HepG2 (cell line): Measurements from ENCODE around the gene RIPK3. TPM values are rescaled to one million over a fixed set of nuclear protein-coding genes. Genes with fewer than 3 reads are reported as not detected.

Experiments
- CC2D1A ChIP-seq: sonication (generic); formaldehyde crosslinking; IDR thresholded peaks from 2 replicates; pipeline ENCODE4 v1.8.1; 2023; ENCODE audit warnings: mild to moderate bottlenecking, missing genetic modification reagents
- DPF2 ChIP-seq: sonication (generic); formaldehyde crosslinking; IDR thresholded peaks from 2 replicates; pipeline ENCODE4 v1.4.0; 2020; ENCODE audit warnings: mild to moderate bottlenecking, low read depth, missing genetic modification reagents, borderline replicate concordance
- GTF3A ChIP-seq: sonication (generic); formaldehyde crosslinking; conservative IDR thresholded peaks from 2 replicates; pipeline ENCODE4 v1.4.0; 2020; ENCODE audit warnings: mild to moderate bottlenecking, missing genetic modification reagents
- HMGXB4 ChIP-seq, 2 experiments: sonication (generic) in 1 of 2; formaldehyde crosslinking in 1 of 2; IDR thresholded peaks; 2 replicates each; pipeline versions ENCODE4 v1.4.0 to v1.6.1; 2018 to 2020; ENCODE audit warnings: missing genetic modification reagents in 2 of 2, borderline replicate concordance in 1 of 2, low read depth in 1 of 2, mild to moderate bottlenecking in 1 of 2, missing biosample characterization in 1 of 2
- HNF4A ChIP-seq: sonication (generic); formaldehyde crosslinking; IDR thresholded peaks from 2 replicates; pipeline ENCODE4 v1.4.0; 2020; ENCODE audit warnings: missing genetic modification reagents
- HOXA9 ChIP-seq: sonication (generic); formaldehyde crosslinking; IDR thresholded peaks from 2 replicates; pipeline ENCODE4 v1.8.1; 2022; ENCODE audit warnings: missing genetic modification reagents, mild to moderate bottlenecking, moderate library complexity, borderline replicate concordance
- KIAA2018 ChIP-seq: sonication (generic); formaldehyde crosslinking; IDR thresholded peaks from 2 replicates; pipeline ENCODE4 v1.5.0; 2020; ENCODE audit warnings: mild to moderate bottlenecking, missing genetic modification reagents, borderline replicate concordance
- MTA1 ChIP-seq: sonication (generic); formaldehyde crosslinking; IDR thresholded peaks from 2 replicates; pipeline ENCODE4 v1.4.0; 2020; ENCODE audit warnings: missing genetic modification reagents, mild to moderate bottlenecking, borderline replicate concordance
- PHF21A ChIP-seq: sonication (generic); formaldehyde crosslinking; IDR thresholded peaks from 2 replicates; pipeline ENCODE4 v1.5.0; 2020; ENCODE audit warnings: mild to moderate bottlenecking, missing genetic modification reagents
- TAF15 ChIP-seq: fragments of 200-400 bp; formaldehyde crosslinking; IDR thresholded peaks from one replicate; pipeline ENCODE4 v1.6.1; 2018; ENCODE audit warnings: mild to moderate bottlenecking, low read depth, low read length; ENCODE audit not compliant: poor library complexity, severe bottlenecking
- ZMAT3 ChIP-seq: sonication (generic); formaldehyde crosslinking; conservative IDR thresholded peaks from 2 replicates; pipeline ENCODE4 v1.7.0; 2021; ENCODE audit warnings: missing genetic modification reagents
- ZNF253 ChIP-seq: sonication (generic); formaldehyde crosslinking; IDR thresholded peaks from 2 replicates; pipeline ENCODE4 v1.8.0; 2022; ENCODE audit warnings: mild to moderate bottlenecking, missing genetic modification reagents, borderline replicate concordance
- ZNF383 ChIP-seq: sonication (generic); formaldehyde crosslinking; IDR thresholded peaks from 2 replicates; pipeline ENCODE4 v1.4.0; 2020; ENCODE audit warnings: missing genetic modification reagents, mild to moderate bottlenecking, borderline replicate concordance
- ZNF431 ChIP-seq: sonication (generic); formaldehyde crosslinking; IDR thresholded peaks from 2 replicates; pipeline ENCODE4 v1.9.0; 2022; ENCODE audit warnings: missing genetic modification reagents, low read depth, mild to moderate bottlenecking, borderline replicate concordance
- ZNF460 ChIP-seq: sonication (generic); formaldehyde crosslinking; IDR thresholded peaks from 2 replicates; pipeline ENCODE4 v1.5.1; 2020; ENCODE audit warnings: missing genetic modification reagents, mild to moderate bottlenecking, borderline replicate concordance
- ZNF615 ChIP-seq: sonication (generic); formaldehyde crosslinking; IDR thresholded peaks from 2 replicates; pipeline ENCODE4 v1.5.0; 2020; ENCODE audit warnings: mild to moderate bottlenecking, missing genetic modification reagents, borderline replicate concordance
- ZNF713 ChIP-seq: sonication (generic); formaldehyde crosslinking; IDR thresholded peaks from 2 replicates; pipeline ENCODE4 v1.4.0; 2020; ENCODE audit warnings: mild to moderate bottlenecking, missing genetic modification reagents
- ZNF781 ChIP-seq: sonication (generic); formaldehyde crosslinking; IDR thresholded peaks from 2 replicates; pipeline ENCODE4 v1.5.1; 2020; ENCODE audit warnings: borderline replicate concordance, mild to moderate bottlenecking, missing genetic modification reagents; ENCODE audit errors: not compliant biosample characterization
- ZZZ3 ChIP-seq: sonication (generic); formaldehyde crosslinking; IDR thresholded peaks from 2 replicates; pipeline ENCODE4 v1.4.0; 2020; ENCODE audit warnings: missing genetic modification reagents, mild to moderate bottlenecking, borderline replicate concordance
- polyA plus RNA-seq, 8 experiments: library from polyadenylated mRNA; depleted of rRNA in 3 of 8; stranded (reverse) in 7 of 8; unstranded in 1 of 8; fragments of >200 nt; fragmentation: Illumina TruSeq in 4 of 8; extraction: Trizol in 4 of 8; gene quantifications; 2 replicates each; pipeline versions ENCODE4 v1.2.1 to v1.2.3, GENCODE V29; 2011 to 2016; ENCODE audit warnings: low read depth in 4 of 8, missing spikeins in 1 of 8, mixed read lengths in 1 of 8; ENCODE audit not compliant: insufficient read depth in 1 of 8
- total RNA-seq, 5 experiments: library from RNA; depleted of rRNA; stranded (reverse); fragments of >200 nt; fragmentation: Illumina TruSeq; extraction: Trizol; gene quantifications; 2 replicates each; pipeline ENCODE4 v1.2.3, GENCODE V29; 2016; ENCODE audit warnings: low read depth in 1 of 5

Gene RIPK3
- total and polyA plus RNA-seq, 2 of the 13 experiments (the other 11 are each of a cell fraction or from before 2014, with no cell fraction given) = not detected

- TF ChIP-seq KIAA2018 (CRISPR knock-in tag) = no peak
- no peak for TF ChIP-seq ZNF615 (CRISPR knock-in tag)
- no peak for TF ChIP-seq ZNF713 (CRISPR knock-in tag)
- TF ChIP-seq HMGXB4 (CRISPR knock-in tag; IDR thresholded peaks at IDR 0.05; ENCODE audit: borderline replicate concordance in 1 of 2, low read depth in 1 of 2) = no peak
- TF ChIP-seq HNF4A (CRISPR knock-in tag) = peak; percentile 63; the same call in 1 of the 2 replicates
- TF ChIP-seq HOXA9 (CRISPR knock-in tag) = no peak
- no peak for TF ChIP-seq ZZZ3
- no peak for TF ChIP-seq ZNF253
- 0 out of 2 replicates have a peak, but pooled peaks have one; percentile 22 for TF ChIP-seq ZNF431 (CRISPR knock-in tag)
- no peak for TF ChIP-seq ZMAT3 (CRISPR knock-in tag)
- TF ChIP-seq ZNF781 (CRISPR knock-in tag) = no peak
- 0 out of 2 replicates have a peak, but pooled peaks have one; percentile 43 for TF ChIP-seq GTF3A (CRISPR knock-in tag)
- TF ChIP-seq PHF21A (CRISPR knock-in tag) = no peak
- no peak for TF ChIP-seq CC2D1A (CRISPR knock-in tag)
- TF ChIP-seq DPF2 (CRISPR knock-in tag) = no peak
- 0 out of 2 replicates have a peak, but pooled peaks have one; percentile 16 for TF ChIP-seq MTA1 (CRISPR knock-in tag)
- TF ChIP-seq ZNF460 (CRISPR knock-in tag) = no peak
- no peak for TF ChIP-seq TAF15
- 0 out of 2 replicates have a peak, but pooled peaks have one; percentile 76 for TF ChIP-seq ZNF383 (CRISPR knock-in tag)
Measured at GRCh38 chr14:24291446-24292117, 48.2 kb downstream of the RIPK3 start (continued).
